ENCODE data around the gene PROZ. TPM values are rescaled to one million over a fixed set of nuclear protein-coding genes. Genes with fewer than 3 reads are reported as not detected.

PROZ gene
- total RNA-seq, 1 donor from 2014 or later: not detected

GRCh38 chr13:113119166-113119821 lies 39.2 kb upstream of the PROZ start:
- no peak for FAIRE-seq
- no peak for DNase-seq (ENCODE audit: low spot score in 2 of 2)

- DNase-seq (ENCODE audit: low spot score in 2 of 2) (no peak), FAIRE-seq (no peak)
Observed at GRCh38 chr13:113119822-113120189, 38.6 kb upstream of the PROZ start.

GRCh38 chr13:113120300-113121182 lies 37.9 kb upstream of the PROZ start:
- FAIRE-seq: no peak
- DNase-seq (ENCODE audit: low spot score in 2 of 2): no peak

GRCh38 chr13:113121183-113121927 lies 37.1 kb upstream of the PROZ start:
- FAIRE-seq: no peak
- DNase-seq (ENCODE audit: low spot score in 2 of 2): no peak

GRCh38 chr13:113121928-113122471 lies 36.4 kb upstream of the PROZ start:
- no peak for DNase-seq (ENCODE audit: low spot score in 2 of 2)
- FAIRE-seq: no peak

- DNase-seq (ENCODE audit: low spot score in 2 of 2) (peak in 1 of 2 donors; percentile 56), FAIRE-seq (no peak)
Observed at GRCh38 chr13:113122550-113123225, 35.8 kb upstream of the PROZ start, which contains the start of gene F10. Gene F10 (plus strand): TSS chr13:113122799. CDS start chr13:113122856, 57 bp downstream.

GRCh38 chr13:113123226-113124201 lies 34.9 kb upstream of the PROZ start:
- DNase-seq (ENCODE audit: low spot score in 2 of 2): no peak
- no peak for FAIRE-seq

GRCh38 chr13:113124211-113124970 lies 34.1 kb upstream of the PROZ start:
- DNase-seq (ENCODE audit: low spot score in 2 of 2) (no peak), FAIRE-seq (no peak)

- DNase-seq (ENCODE audit: low spot score in 2 of 2) (no peak), FAIRE-seq (no peak)
Observed at GRCh38 chr13:113125506-113126264, 32.8 kb upstream of the PROZ start.

GRCh38 chr13:113126265-113127150 lies 31.9 kb upstream of the PROZ start:
- no peak for FAIRE-seq

GRCh38 chr13:113129480-113129879 lies 29.0 kb upstream of the PROZ start:
- FAIRE-seq: no peak
- DNase-seq (ENCODE audit: low spot score in 2 of 2): no peak

More at GRCh38 chr13:113126265-113127150, 31.9 kb upstream of the PROZ start:
- DNase-seq (ENCODE audit: low spot score in 2 of 2): no peak

- no peak for DNase-seq (ENCODE audit: low spot score in 2 of 2)
- FAIRE-seq: no peak
Observed at GRCh38 chr13:113129921-113130750, 28.3 kb upstream of the PROZ start.

- FAIRE-seq (no peak), DNase-seq (ENCODE audit: low spot score in 2 of 2) (no peak)
Observed at GRCh38 chr13:113135281-113135760, 23.1 kb upstream of the PROZ start.

GRCh38 chr13:113137691-113138298 lies 20.7 kb upstream of the PROZ start:
- FAIRE-seq (no peak), DNase-seq (ENCODE audit: low spot score in 2 of 2) (no peak)
